HCT116 (cell line): Measurements from ENCODE around the gene CBLB. TPM values are rescaled to one million over a fixed set of nuclear protein-coding genes. Genes with fewer than 3 reads are reported as not detected.

Source experiments
- ATAC-seq: fragments of 200-7000 bp; cut with Tn5 transposase; 2 replicates; pipeline ENCODE4 v1.9.1; 2020; ENCODE audit warnings: mild to moderate bottlenecking, moderate library complexity
- BruUV-seq: library from RNA; stranded (reverse); fragments of 400-500 nt; replicated peaks from 2 replicates; lab custom pipeline; 2021; lab: Mats Ljungman, UMichigan
- CTCF ChIA-PET: fragments of 300-600 bp; sonication (Branson Sonifier 250); formaldehyde crosslinking; loops from one replicate; lab custom pipeline; 2021; ENCODE audit warnings: antibody characterized with exemption; lab: Charles Lee
- POLR2A ChIA-PET: fragments of 300-600, 350-600 bp; sonication (Branson Sonifier 250); formaldehyde crosslinking; loops from one replicate; lab custom pipeline; 2021; ENCODE audit warnings: antibody characterized with exemption; lab: Charles Lee
- RAD21 ChIA-PET, 2 experiments: fragments of 300-600 bp; sonication (Branson Sonifier 250); formaldehyde crosslinking; loops; one replicate each; lab custom pipeline; 2023; ENCODE audit warnings: low total read pairs in 2 of 2; ENCODE audit not compliant: uncharacterized antibody in 2 of 2, unreplicated experiment in 2 of 2, low non-redundant PET in 1 of 2; lab: Charles Lee
- DNase-seq: peaks from one replicate; pipeline ENCODE4 v3.0.0-alpha.2; 2010; ENCODE audit warnings: low read depth, low spot score
- H2AFZ ChIP-seq: fragments of 200-600 bp; shearing (Covaris generic), sonication (generic); 2 replicates; pipeline ENCODE4 v1.6.1; 2017; ENCODE audit warnings: low read depth, mixed run types, mixed read lengths, antibody characterized with exemption, low read length; ENCODE audit not compliant: poor library complexity, severe bottlenecking
- H3K27ac ChIP-seq: 2 replicates; pipeline ENCODE4 v1.5.1; 2012; ENCODE audit warnings: low read depth, low read length
- H3K27me3 ChIP-seq: fragments of 200-600 bp; sonication (generic); 2 replicates; pipeline ENCODE4 v1.6.1; 2016; ENCODE audit warnings: mixed run types, low read length, mixed read lengths; ENCODE audit not compliant: insufficient read depth
- H3K36me3 ChIP-seq, 2 experiments: fragments of 200-500 bp in 1 of 2; fragments of 200-600 bp in 1 of 2; sonication (Bioruptor generic) in 1 of 2; sonication (generic) in 1 of 2; 2 replicates each; pipeline versions ENCODE4 v1.5.1 to v1.6.1; 2014 to 2016; ENCODE audit warnings: low read length in 2 of 2, inconsistent platforms in 1 of 2, mixed read lengths in 1 of 2, mixed run types in 1 of 2; ENCODE audit not compliant: insufficient read depth in 2 of 2, control insufficient read depth in 1 of 2
- H3K4me1 ChIP-seq, 2 experiments: fragments of 200-600 bp in 1 of 2; sonication (generic) in 1 of 2; 2 replicates each; pipeline versions ENCODE4 v1.5.1 to v1.6.1; 2012 to 2017; ENCODE audit warnings: low read length in 2 of 2, inconsistent platforms in 1 of 2, mild to moderate bottlenecking in 1 of 2, mixed read lengths in 1 of 2, mixed run types in 1 of 2, moderate library complexity in 1 of 2; ENCODE audit not compliant: insufficient read depth in 2 of 2, control insufficient read depth in 1 of 2
- H3K4me2 ChIP-seq: fragments of 200-600 bp; sonication (generic); 2 replicates; pipeline ENCODE4 v1.6.1; 2017; ENCODE audit warnings: mixed run types, low read length, mixed read lengths
- H3K4me3 ChIP-seq, 2 experiments: fragments of 200-600 bp in 1 of 2; sonication (generic) in 1 of 2; replicated peaks in 1 of 2; 2 replicates each; pipeline ENCODE4 v1.5.1; 2011 to 2016; ENCODE audit warnings: low read length in 2 of 2, control low read depth in 1 of 2, low read depth in 1 of 2, mild to moderate bottlenecking in 1 of 2, mixed read lengths in 1 of 2, mixed run types in 1 of 2
- H3K79me2 ChIP-seq: fragments of 200-600 bp; sonication (generic); 2 replicates; pipeline ENCODE4 v1.6.1; 2017; ENCODE audit warnings: mild to moderate bottlenecking, mixed run types, low read length, moderate library complexity, mixed read lengths; ENCODE audit not compliant: insufficient read depth
- H3K9ac ChIP-seq: fragments of 200-600 bp; sonication (generic); 2 replicates; pipeline ENCODE4 v1.6.1; 2016; ENCODE audit warnings: low read length, mixed read lengths
- H3K9me2 ChIP-seq: fragments of 200-600 bp; sonication (generic), shearing (Covaris generic); 2 replicates; pipeline ENCODE4 v1.6.1; 2017; ENCODE audit warnings: mixed run types, mild to moderate bottlenecking, moderate library complexity; ENCODE audit not compliant: insufficient read depth
- H3K9me3 ChIP-seq, 2 experiments: fragments of 200-500 bp in 1 of 2; fragments of 200-600 bp in 1 of 2; sonication (Bioruptor generic) in 1 of 2; sonication (generic) in 1 of 2; 2 replicates each; pipeline ENCODE4 v1.6.1; 2014 to 2017; ENCODE audit warnings: low read length in 2 of 2, mixed read lengths in 2 of 2, inconsistent platforms in 1 of 2, low read depth in 1 of 2, mild to moderate bottlenecking in 1 of 2, mixed run types in 1 of 2, moderate library complexity in 1 of 2; ENCODE audit not compliant: control insufficient read depth in 1 of 2, insufficient read depth in 1 of 2
- H4K20me1 ChIP-seq: fragments of 200-600 bp; sonication (generic), shearing (Covaris generic); 2 replicates; pipeline ENCODE4 v1.6.1; 2017; ENCODE audit warnings: mixed run types, mild to moderate bottlenecking, moderate library complexity; ENCODE audit not compliant: insufficient read depth
- POLR2A ChIP-seq: IDR thresholded peaks from 2 replicates; pipeline ENCODE4 v1.7.0; 2011; ENCODE audit warnings: borderline replicate concordance; ENCODE audit not compliant: insufficient read depth, insufficient read length; ENCODE audit errors: extremely low read depth
- SP1 ChIP-seq: IDR thresholded peaks from 2 replicates; pipeline ENCODE4 v1.6.1; 2012; ENCODE audit warnings: low read depth
- YY1 ChIP-seq: IDR thresholded peaks from 2 replicates; pipeline ENCODE4 v1.6.1; 2011; ENCODE audit warnings: low read length, low read depth, moderate library complexity, mild to moderate bottlenecking; ENCODE audit not compliant: insufficient replicate concordance; ENCODE audit errors: extremely low read depth
- ZFX ChIP-seq: fragments of 450-650 bp; IDR thresholded peaks from 2 replicates; pipeline ENCODE4 v1.6.1; 2017
- intact Hi-C: fragments of 100-400 bp; cut with micrococcal nuclease; formaldehyde crosslinking; loops from 2 replicates; pipeline ENCODE4 v1.10.0; 2022
- total RNA-seq: library from RNA; stranded (reverse); gene quantifications from one replicate; pipeline ENCODE4 v1.2.1, GENCODE V29; 2021; ENCODE audit not compliant: unreplicated experiment
- TF ChIP-seq, protein P1 (sequence below): IDR thresholded peaks from 2 replicates; pipeline ENCODE4 v1.6.1; 2012; ENCODE audit warnings: low read depth

Gene CBLB
- total RNA-seq, 1 experiment from 2014 or later: 10.4 TPM

DNA sequence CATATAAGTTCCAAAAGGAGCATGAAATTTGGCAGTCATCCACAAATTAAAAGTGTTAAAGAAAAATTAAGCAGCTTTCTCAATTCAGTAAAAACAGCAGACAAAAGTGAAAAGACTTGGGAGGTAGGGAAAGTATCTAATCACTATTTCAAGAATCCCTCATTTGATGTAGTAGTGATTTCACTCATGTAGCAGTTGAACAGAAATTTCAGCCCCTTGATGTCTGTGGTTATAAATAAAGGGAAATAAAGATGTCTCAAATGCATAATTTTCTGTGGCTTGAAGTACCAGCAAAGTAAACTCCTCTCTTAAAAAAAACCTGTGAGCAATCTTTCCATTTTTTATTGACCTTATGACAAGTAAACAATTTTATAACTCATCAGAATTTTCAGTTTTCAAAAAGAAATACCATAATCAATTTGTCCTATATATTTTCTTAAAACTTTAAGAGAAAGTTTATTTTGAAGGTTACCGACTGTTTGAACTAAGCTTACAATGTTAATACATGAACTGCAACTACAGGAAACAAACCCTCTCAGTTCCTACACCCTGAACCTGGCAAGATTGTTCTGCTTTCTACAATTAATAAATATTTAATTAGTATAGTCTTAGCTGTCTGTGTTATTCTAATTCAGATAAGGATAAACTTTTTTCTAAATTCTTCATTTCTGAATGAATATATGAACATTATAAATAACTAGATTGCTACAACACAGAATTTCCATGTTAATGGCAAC is 94.2 kb downstream of the CBLB start:
- CTCF ChIA-PET: no interaction called here

More for the DNA sequence above, 94.2 kb downstream of the CBLB start:
- H3K4me1 ChIP-seq: no peaks in the 10 kb centered on the region
- no peaks in the 10 kb centered on the region for H4K20me1 ChIP-seq
- H3K4me3 ChIP-seq: no peak overlapping the region
- no peaks in the 10 kb centered on the region for H3K36me3 ChIP-seq
- TF ChIP-seq ZFX: no peak
- TF ChIP-seq SP1: no peak
- TF ChIP-seq, protein P1, sequence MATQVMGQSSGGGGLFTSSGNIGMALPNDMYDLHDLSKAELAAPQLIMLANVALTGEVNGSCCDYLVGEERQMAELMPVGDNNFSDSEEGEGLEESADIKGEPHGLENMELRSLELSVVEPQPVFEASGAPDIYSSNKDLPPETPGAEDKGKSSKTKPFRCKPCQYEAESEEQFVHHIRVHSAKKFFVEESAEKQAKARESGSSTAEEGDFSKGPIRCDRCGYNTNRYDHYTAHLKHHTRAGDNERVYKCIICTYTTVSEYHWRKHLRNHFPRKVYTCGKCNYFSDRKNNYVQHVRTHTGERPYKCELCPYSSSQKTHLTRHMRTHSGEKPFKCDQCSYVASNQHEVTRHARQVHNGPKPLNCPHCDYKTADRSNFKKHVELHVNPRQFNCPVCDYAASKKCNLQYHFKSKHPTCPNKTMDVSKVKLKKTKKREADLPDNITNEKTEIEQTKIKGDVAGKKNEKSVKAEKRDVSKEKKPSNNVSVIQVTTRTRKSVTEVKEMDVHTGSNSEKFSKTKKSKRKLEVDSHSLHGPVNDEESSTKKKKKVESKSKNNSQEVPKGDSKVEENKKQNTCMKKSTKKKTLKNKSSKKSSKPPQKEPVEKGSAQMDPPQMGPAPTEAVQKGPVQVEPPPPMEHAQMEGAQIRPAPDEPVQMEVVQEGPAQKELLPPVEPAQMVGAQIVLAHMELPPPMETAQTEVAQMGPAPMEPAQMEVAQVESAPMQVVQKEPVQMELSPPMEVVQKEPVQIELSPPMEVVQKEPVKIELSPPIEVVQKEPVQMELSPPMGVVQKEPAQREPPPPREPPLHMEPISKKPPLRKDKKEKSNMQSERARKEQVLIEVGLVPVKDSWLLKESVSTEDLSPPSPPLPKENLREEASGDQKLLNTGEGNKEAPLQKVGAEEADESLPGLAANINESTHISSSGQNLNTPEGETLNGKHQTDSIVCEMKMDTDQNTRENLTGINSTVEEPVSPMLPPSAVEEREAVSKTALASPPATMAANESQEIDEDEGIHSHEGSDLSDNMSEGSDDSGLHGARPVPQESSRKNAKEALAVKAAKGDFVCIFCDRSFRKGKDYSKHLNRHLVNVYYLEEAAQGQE: no peak
- TF ChIP-seq POLR2A: no peak
- no peak for TF ChIP-seq YY1
- H3K9ac ChIP-seq: no peak overlapping the region
- H3K9me3 ChIP-seq: no peaks in the 10 kb centered on the region
- no peak for ATAC-seq
- ChIA-PET POLR2A (no interaction called here), RAD21 (no interaction called here)
- no peaks in the 10 kb centered on the region for H3K79me2 ChIP-seq
- H3K4me2 ChIP-seq: no peak overlapping the region
- no peaks in the 10 kb centered on the region for H3K9me2 ChIP-seq
- intact Hi-C loops: no loop called here
- BruUV-seq: no TSS peak
- no peak overlapping the region for H3K27ac ChIP-seq
- H3K27me3 ChIP-seq: no peaks in the 10 kb centered on the region
- DNase-seq: no peak
- H2AFZ ChIP-seq: no peak overlapping the region
